HCT116 (cell line): Measurements from ENCODE around the gene TPK1.

Source experiments
- CEBPB ChIP-seq: IDR thresholded peaks from 2 replicates; pipeline ENCODE4 v1.6.1; 2012; ENCODE audit warnings: low read depth
- CTCF ChIP-seq, 3 experiments: fragments of 200-600 bp in 1 of 3; sonication (generic) in 1 of 3; IDR thresholded peaks in 2 of 3; conservative IDR thresholded peaks in 1 of 3; 2 replicates each; pipeline ENCODE4 v1.5.1; 2012 to 2017; ENCODE audit warnings: low read depth in 2 of 3, low read length in 2 of 3, antibody characterized with exemption in 1 of 3, borderline replicate concordance in 1 of 3, control low read depth in 1 of 3, mild to moderate bottlenecking in 1 of 3, mixed read lengths in 1 of 3, mixed run types in 1 of 3, moderate library complexity in 1 of 3; ENCODE audit not compliant: insufficient read depth in 1 of 3
- EGR1 ChIP-seq: IDR thresholded peaks from 2 replicates; pipeline ENCODE4 v1.6.1; 2012; ENCODE audit warnings: low read depth
- ELF1 ChIP-seq: IDR thresholded peaks from 2 replicates; pipeline ENCODE4 v1.6.1; 2012; ENCODE audit warnings: low read depth, borderline replicate concordance
- EZH2 ChIP-seq: fragments of 200-600 bp; sonication (generic); IDR thresholded peaks from 2 replicates; pipeline ENCODE4 v1.6.1; 2017; ENCODE audit warnings: antibody characterized with exemption, mixed run types
- EZH2phosphoT487 ChIP-seq: fragments of 200-600 bp; IDR thresholded peaks from 2 replicates; pipeline ENCODE4 v1.6.1; 2018; ENCODE audit warnings: antibody characterized with exemption, borderline replicate concordance
- JUND ChIP-seq: IDR thresholded peaks from 2 replicates; pipeline ENCODE4 v1.6.1; 2012
- POLR2A ChIP-seq: IDR thresholded peaks from 2 replicates; pipeline ENCODE4 v1.7.0; 2011; ENCODE audit warnings: borderline replicate concordance; ENCODE audit not compliant: insufficient read depth, insufficient read length; ENCODE audit errors: extremely low read depth
- POLR2AphosphoS5 ChIP-seq: IDR thresholded peaks from 2 replicates; pipeline ENCODE4 v1.6.1; 2011; ENCODE audit warnings: mild to moderate bottlenecking, low read depth, low read length, moderate library complexity
- YY1 ChIP-seq: IDR thresholded peaks from 2 replicates; pipeline ENCODE4 v1.6.1; 2011; ENCODE audit warnings: low read length, low read depth, moderate library complexity, mild to moderate bottlenecking; ENCODE audit not compliant: insufficient replicate concordance; ENCODE audit errors: extremely low read depth

- TF ChIP-seq EZH2: no peak
- TF ChIP-seq JUND: no peak
- TF ChIP-seq CEBPB: no peak
- no peak for TF ChIP-seq EZH2phosphoT487
- TF ChIP-seq CTCF (IDR thresholded peaks at IDR 0.05 in 2 of 3, conservative IDR thresholded peaks at IDR 0.05 in 1 of 3; ENCODE audit: borderline replicate concordance in 1 of 3, insufficient read depth in 1 of 3, low read depth in 2 of 3, low read length in 2 of 3): no peak
- TF ChIP-seq POLR2A: no peak
- TF ChIP-seq POLR2AphosphoS5: no peak
- no peak for TF ChIP-seq EGR1
- TF ChIP-seq ELF1: no peak
- TF ChIP-seq YY1: no peak
Measured at GRCh38 chr7:144628176-144628575, 207.7 kb downstream of the TPK1 start.
